Measurements from ENCODE around the gene TVP23B.
"Not testable (repeated sequence)": the region's sequence is repeated elsewhere in the genome, so short reads cannot be mapped to it uniquely, and the experiment has no call there.

TVP23B gene

GRCh38 chr17:18794841-18795240 lies 13.9 kb downstream of the TVP23B start:
- DNase-seq, result peak; percentile 37

DNA sequence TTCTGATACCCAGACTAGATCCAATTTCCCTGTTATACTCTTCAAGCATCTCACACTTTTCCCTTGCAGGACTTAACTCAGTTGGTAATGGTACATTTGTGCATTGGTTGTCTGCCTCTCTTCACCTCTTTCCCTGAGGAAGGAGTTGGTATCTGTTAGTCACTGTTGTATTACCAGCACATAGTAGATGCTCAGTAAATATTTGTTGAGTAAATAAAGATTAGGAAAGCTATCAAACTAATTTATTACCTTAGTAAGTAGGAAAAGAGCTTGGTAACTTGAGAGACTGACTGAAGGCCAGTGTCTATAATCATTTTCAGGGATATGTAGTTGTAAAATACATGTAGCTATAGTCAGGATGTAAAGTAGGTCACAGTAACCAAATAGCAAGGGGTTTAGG lies 15.9 kb downstream of the TVP23B start:
- not testable (repeated sequence) for DNase-seq

DNA sequence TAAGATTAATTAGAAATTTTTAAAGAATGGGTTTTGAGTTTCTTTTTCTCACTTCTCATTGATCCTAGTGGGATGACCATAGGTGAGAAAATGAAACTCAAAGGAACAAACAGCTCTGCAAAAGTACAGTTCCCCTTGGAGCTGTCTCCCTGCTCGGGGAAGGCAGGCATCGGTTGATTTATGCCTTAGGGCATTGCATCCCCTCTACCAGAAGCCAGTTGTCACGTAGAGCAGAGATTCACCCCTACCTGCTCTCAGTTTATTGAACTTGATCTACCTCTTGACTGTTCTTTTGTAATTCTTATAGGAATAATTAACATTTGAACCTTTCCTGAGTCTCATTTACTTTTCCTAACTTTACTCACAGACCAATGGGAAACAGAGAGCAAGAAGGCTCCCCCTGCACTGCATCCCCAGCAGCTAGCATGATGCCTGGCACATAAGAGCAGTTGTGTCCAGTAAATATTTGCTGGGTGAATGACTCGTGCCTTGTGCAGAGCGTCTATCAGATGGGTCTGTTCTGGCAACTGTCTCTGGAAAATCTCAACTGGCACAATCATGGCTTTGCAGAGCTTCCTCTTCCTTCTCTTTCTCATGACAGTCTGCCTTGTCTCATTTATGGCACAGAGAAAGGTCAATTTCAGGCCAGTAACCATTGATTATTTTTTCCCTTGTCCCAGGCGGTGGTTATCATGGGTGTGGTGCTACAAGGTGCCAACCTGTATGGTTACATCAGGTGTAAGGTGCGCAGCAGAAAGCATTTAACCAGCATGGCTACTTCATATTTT lies 22.7 kb downstream of the TVP23B start:
- DNase-seq, result not testable (repeated sequence)

GRCh38 chr17:18815924-18816323 lies 34.9 kb downstream of the TVP23B start:
- DNase-seq, result not testable (repeated sequence)

- peak; percentile 79 for DNase-seq
Measured at GRCh38 chr17:18816489-18817371, 35.7 kb downstream of the TVP23B start.

DNA sequence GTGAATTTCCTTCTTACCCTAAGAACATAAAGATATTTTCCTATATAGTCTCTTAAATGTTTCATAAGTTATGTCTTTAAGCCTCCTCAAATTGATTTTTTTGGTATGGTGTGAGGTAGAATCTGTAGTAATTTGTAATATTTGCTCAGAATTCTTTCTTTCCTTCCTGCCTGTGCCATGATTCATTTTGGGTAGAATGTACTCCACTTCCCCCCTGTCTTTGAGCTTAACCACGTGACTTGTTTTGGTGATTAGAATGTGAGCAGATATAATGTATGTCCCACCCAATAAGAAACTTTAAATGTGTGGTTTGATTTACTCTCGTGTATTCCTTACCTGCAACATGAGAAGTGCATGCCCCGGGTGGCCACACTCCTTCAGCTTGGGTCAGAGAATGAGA lies 40.4 kb downstream of the TVP23B start:
- DNase-seq, result peak; percentile 14

DNA sequence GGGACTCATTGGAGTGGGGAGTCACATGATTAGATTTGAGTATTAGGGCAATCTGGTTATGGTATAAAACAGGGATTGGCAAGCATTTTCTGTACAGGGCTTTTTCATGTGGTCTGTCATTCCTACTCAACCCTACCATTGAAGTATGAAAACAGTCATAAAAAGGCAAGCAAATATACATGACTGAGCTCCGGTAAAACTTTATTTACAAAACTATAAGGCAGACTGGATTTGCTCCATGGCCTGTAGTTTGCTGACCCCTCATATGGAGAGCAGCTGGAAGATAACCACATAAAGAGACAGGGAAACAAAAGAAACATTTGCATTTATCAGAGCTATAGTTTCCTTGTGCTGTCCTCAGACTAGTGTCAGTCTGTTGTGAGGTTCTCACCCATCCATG lies 46.6 kb downstream of the TVP23B start:
- not testable (repeated sequence) for DNase-seq

GRCh38 chr17:18848501-18848900 lies 67.5 kb downstream of the TVP23B start:
- DNase-seq, result no peak

DNA sequence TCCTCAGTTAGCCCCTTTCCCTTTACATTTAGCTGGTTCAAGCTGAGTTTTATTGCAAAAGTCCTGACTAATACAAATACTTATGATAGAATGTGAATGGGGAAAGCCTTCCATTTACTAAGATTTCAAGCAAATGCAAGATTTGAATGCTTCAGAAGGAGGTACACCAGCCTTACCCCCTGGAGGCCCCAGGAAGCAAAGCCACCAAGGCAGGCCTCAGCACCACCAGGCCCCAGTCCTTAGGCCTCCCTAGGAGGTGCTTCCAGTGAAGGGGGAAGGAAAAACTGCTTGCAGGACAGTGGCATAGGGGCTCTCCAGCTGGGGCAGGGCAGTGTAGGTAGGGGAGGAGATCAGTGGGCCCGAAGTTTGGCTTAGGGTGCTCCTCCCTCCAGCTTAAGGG lies 69.7 kb downstream of the TVP23B start:
- no peak for DNase-seq

GRCh38 chr17:18851201-18851600 lies 70.2 kb downstream of the TVP23B start:
- DNase-seq, result no peak

DNA sequence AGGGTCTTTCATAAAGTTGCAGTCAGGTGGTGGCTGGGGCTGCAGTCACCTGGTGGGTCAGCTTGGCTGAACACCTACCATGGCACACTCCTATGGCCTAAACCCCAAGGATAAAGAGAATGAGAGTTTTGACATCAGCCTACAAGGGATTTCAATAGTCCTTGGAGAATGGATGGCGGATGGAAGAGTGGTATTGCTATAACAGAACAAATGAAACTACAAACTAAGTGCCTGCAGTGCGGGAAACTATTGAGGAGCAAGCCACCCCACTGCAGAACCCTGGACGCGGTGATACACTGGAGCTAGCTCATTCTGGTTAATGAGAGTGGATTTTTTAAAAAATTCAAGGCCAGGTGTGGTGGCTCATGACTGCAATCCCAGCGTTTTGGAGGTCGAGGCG lies 74.0 kb downstream of the TVP23B start:
- DNase-seq, result no peak

- peak; percentile 94 for DNase-seq
Measured at GRCh38 chr17:18855831-18856569, 75.0 kb downstream of the TVP23B start.
